Subcutaneous abdominal adipose tissue (tissue), 5 donors: ENCODE data around the gene ZNF799.
"Not testable (repeated sequence)": the region's sequence is repeated elsewhere in the genome, so short reads cannot be mapped to it uniquely, and the experiment has no call there.

Experiments used
- H3K27ac ChIP-seq: one replicate; pipeline ENCODE4 v1.7.0; 2013; ENCODE audit warnings: low read depth, mild to moderate bottlenecking, inconsistent platforms, low read length, moderate library complexity
- H3K27me3 ChIP-seq, 5 donors: one replicate each; pipeline ENCODE4 v1.7.0; 2013; ENCODE audit warnings: low read length in 5 of 5, inconsistent platforms in 1 of 5; ENCODE audit not compliant: control insufficient read depth in 5 of 5, insufficient read depth in 4 of 5
- H3K36me3 ChIP-seq, 5 donors: one replicate each; pipeline ENCODE4 v1.7.0; 2013; ENCODE audit warnings: low read length in 5 of 5; ENCODE audit not compliant: control insufficient read depth in 5 of 5, insufficient read depth in 5 of 5
- H3K4me1 ChIP-seq, 5 donors: one replicate each; pipeline ENCODE4 v1.7.0; 2013; ENCODE audit warnings: low read length in 5 of 5, mild to moderate bottlenecking in 3 of 5, moderate library complexity in 1 of 5; ENCODE audit not compliant: control insufficient read depth in 5 of 5, insufficient read depth in 5 of 5
- H3K4me3 ChIP-seq, 5 donors: one replicate each; pipeline ENCODE4 v1.7.0; 2013; ENCODE audit warnings: low read length in 5 of 5, low read depth in 1 of 5
- H3K9ac ChIP-seq, 5 donors: one replicate each; pipeline ENCODE4 v1.7.0; 2013; ENCODE audit warnings: low read length in 5 of 5, mild to moderate bottlenecking in 4 of 5, moderate library complexity in 3 of 5
- H3K9me3 ChIP-seq, 5 donors: one replicate each; pipeline ENCODE4 v1.7.0; 2013; ENCODE audit warnings: low read length in 5 of 5; ENCODE audit not compliant: control insufficient read depth in 5 of 5
- donor health status: healthy.
- donor health status: healthy.
- donor health status: healthy.
- donor health status: healthy.
- donor health status: healthy.

Gene ZNF799

DNA sequence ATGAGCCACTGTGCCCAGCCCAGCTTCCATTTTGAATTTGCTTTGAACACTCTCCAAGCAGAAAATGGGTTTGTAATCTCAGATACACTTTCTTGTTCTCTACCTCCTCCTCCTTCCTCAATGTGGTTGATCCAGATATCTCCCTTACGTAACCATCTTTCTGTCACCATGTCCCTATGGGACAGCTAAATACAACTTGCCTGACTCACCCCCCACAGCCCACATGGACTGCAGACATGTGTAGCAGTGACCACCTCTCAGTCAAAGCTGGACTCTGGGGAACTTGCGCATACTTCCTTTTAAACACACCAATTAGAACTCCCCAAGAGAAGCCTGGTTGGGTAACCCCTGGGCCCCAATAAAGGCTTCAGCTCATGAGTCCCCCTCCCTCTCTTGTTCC is 10.8 kb upstream of the ZNF799 start:
- H3K4me3 ChIP-seq = no peak overlapping the region
- peaks cover 0 to 3% (median 0%) of the 10 kb centered on the region in 5 donors for H3K9me3 ChIP-seq
- peaks cover 0 to 5% (median 0%) of the 10 kb centered on the region in 5 donors for H3K36me3 ChIP-seq
- no peak overlapping the region for H3K9ac ChIP-seq
- no peaks in the 10 kb centered on the region for H3K4me1 ChIP-seq
- no peaks in the 10 kb centered on the region for H3K27me3 ChIP-seq
- no peak overlapping the region for H3K27ac ChIP-seq

- peaks cover 5 to 15% (median 10%) of the 10 kb centered on the region in 5 donors for H3K4me1 ChIP-seq
- H3K27ac ChIP-seq = peak overlapping the region; percentile 75
- H3K4me3 ChIP-seq = peak overlapping the region; percentile 76 to 91 (median 84)
- peak overlapping the region; percentile 56 to 88 (median 72) for H3K9ac ChIP-seq
- not testable (repeated sequence) for H3K9me3 ChIP-seq, H3K36me3 ChIP-seq, H3K27me3 ChIP-seq
Observed at GRCh38 chr19:12399901-12400632, 1.0 kb downstream of the ZNF799 start.

DNA sequence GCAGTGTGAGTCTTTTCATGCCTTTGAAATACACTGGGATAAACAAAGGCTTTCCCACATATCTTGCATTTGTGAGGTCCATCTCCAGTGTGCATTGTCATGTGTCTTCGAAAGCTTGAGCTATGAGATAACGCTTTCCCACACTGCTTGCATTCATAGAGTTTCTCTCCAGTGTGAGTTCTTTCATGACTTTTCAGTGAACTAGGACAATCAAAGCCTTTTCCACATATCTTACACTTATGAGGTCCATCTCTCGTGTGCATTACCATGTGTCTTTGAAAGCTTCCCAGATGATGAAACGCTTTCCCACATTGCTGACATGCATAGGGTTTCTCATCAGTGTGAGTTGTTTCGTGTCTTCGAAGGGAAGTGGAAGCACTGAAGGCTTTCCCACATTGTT is 9.9 kb downstream of the ZNF799 start:
- H3K4me3 ChIP-seq, H3K27me3 ChIP-seq, H3K27ac ChIP-seq: not testable (repeated sequence)
- H3K9me3 ChIP-seq = peaks cover 0 to 13% (median 0%) of the 10 kb centered on the region in 5 donors
- H3K4me1 ChIP-seq = peaks cover 0 to 11% (median 2%) of the 10 kb centered on the region in 5 donors
- peak overlapping the region in 1 of 5 donors; percentile 26 for H3K9ac ChIP-seq
- peaks cover 17 to 34% (median 22%) of the 10 kb centered on the region in 5 donors for H3K36me3 ChIP-seq

DNA sequence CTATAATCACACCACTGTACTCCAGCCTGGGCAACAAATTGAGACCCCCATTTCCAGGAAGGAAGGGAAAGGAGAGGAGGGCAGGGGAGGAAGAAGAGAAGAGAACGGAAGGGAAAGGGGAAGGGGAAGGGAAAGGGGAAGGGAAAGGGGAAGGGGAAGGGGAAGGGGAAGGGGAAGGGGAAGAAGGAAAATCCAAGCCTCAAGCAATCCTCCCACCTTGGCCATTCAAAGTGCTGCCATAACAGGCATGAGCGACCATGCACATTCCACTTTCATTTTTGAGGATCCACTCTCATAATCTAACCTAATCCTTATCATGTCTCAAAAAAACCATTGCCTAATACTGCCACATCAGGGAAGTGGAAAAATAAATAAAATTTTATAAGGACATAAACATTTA is 14.7 kb downstream of the ZNF799 start:
- H3K27me3 ChIP-seq, H3K27ac ChIP-seq, H3K4me3 ChIP-seq, H3K4me1 ChIP-seq, H3K9ac ChIP-seq: not testable (repeated sequence)
- peaks cover 0 to 13% (median 0%) of the 10 kb centered on the region in 5 donors for H3K9me3 ChIP-seq
- peaks cover 19 to 38% (median 22%) of the 10 kb centered on the region in 5 donors for H3K36me3 ChIP-seq

GRCh38 chr19:12380444-12380737 is 20.7 kb downstream of the ZNF799 start:
- peaks cover 17 to 46% (median 33%) of the 10 kb centered on the region in 5 donors for H3K9me3 ChIP-seq
- H3K36me3 ChIP-seq = peaks cover 19 to 32% (median 24%) of the 10 kb centered on the region in 5 donors
- peaks cover 0 to 1% (median 0%) of the 10 kb centered on the region in 5 donors for H3K4me1 ChIP-seq
- H3K4me3 ChIP-seq = peak overlapping the region in 4 of 5 donors; percentile 1 to 30 (median 14)
- no peak overlapping the region for H3K27ac ChIP-seq
- no peak overlapping the region for H3K9ac ChIP-seq
- no peaks in the 10 kb centered on the region for H3K27me3 ChIP-seq

DNA sequence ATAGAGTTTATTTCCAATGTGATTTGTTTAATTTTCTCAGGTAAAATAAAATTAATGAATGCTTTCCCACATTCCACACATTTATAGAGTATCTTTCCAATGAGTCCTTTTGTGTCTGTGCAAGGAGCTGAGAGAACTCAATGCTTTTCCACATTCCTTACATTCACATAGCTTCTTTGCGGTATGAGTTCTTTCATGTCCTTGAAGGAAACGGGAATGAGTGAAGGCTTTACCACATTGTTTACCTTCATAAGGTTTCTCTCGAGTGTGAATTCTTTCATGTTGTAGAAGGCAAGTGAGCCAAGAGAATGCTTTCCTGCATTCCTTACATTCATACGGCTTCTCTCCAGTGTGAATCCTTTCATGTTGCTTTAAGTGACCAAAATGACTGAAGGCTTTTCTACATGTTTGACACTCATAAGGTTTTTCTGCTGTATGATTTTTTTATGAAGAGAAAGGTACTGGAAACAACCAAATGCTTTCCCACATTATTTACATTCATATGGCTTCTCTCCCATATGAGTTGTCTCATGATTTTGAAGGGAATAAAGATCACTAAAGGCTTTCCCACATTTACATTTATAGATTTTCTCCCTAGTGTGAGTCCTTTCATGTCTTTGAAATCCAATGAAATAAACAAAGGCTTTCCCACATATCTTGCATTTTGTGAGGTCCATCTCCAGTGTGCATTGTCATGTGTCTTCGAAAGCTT is 21.2 kb downstream of the ZNF799 start:
- no peaks in the 10 kb centered on the region for H3K27me3 ChIP-seq
- H3K9ac ChIP-seq = no peak overlapping the region
- peaks cover 19 to 32% (median 24%) of the 10 kb centered on the region in 5 donors for H3K36me3 ChIP-seq
- H3K4me3 ChIP-seq = peak overlapping the region; percentile 1 to 30 (median 22)
- H3K27ac ChIP-seq = no peak overlapping the region
- H3K4me1 ChIP-seq = peaks cover 0 to 1% (median 0%) of the 10 kb centered on the region in 5 donors
- H3K9me3 ChIP-seq = peaks cover 17 to 46% (median 33%) of the 10 kb centered on the region in 5 donors

GRCh38 chr19:12374026-12374425 is 27.0 kb downstream of the ZNF799 start:
- Histone ChIP-seq H3K36me3 (no peaks in the 10 kb centered on the region), H3K9me3 (peaks cover 0 to 21% (median 14%) of the 10 kb centered on the region in 5 donors), H3K27me3 (no peaks in the 10 kb centered on the region), H3K27ac (no peak overlapping the region), H3K4me3 (no peak overlapping the region), H3K4me1 (no peaks in the 10 kb centered on the region), H3K9ac (no peak overlapping the region)

DNA sequence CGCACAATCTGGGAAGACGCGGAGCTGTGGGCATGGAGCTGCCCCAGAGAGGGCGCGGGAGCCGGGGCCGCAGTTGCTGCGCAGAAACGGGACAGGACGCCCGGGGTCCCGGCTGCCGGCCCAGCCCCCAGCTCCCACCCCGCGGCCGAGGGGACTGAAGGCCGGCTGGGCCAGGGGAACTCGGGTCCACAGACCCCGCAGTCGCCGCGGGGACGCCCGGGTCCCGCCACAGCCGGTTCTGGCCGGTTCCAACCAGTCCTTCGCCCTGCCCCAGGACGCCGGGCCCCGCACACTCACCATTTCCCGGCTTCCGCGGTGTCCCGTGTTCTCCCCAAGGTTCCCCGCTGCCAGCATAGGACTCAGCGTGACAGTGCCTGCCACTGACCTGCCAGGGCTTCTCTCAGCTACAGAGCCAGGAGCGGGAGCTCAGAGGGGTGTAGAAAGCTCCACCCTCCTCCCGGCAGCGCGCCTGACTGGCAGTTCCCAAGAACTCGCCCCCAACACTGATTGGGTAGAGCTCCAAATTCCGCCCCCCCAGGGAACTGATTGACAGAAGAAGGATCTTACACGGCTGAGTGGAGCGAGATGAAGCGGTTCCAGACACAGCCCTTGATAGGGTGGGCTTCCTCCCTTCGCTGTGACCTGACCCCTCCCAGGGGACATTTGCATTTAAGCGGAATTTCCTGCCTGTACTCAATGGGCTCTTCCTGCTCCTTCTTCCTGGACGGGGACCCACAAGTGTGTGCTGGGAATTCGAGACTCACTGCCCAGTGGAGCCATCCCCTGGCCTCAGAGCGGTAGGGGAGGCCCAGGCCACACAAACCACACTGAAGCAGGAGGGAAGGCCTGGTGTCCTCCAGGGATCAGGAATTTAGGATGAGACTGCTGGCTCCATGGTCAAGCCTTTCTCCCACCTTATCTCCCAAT is 35.6 kb downstream of the ZNF799 start, which contains the start of gene ZNF442:
ZNF442 (minus strand) TSS at position 448 of the 927 bp plus-strand sequence. CDS start 2,052 bp downstream, outside the sequence.
- H3K27me3 ChIP-seq = peaks cover 0 to 3% (median 0%) of the 10 kb centered on the region in 5 donors
- H3K4me3 ChIP-seq = peak within 1 kb of the TSS; percentile 76 to 91 (median 80)
- no peaks in the 10 kb centered on the region for H3K9me3 ChIP-seq
- peaks cover 8 to 16% (median 10%) of the 10 kb centered on the region in 5 donors for H3K4me1 ChIP-seq
- peak within 1 kb of the TSS; percentile 96 for H3K27ac ChIP-seq
- no peaks in the 10 kb centered on the region for H3K36me3 ChIP-seq
- peak within 1 kb of the TSS; percentile 84 to 95 (median 89) for H3K9ac ChIP-seq

GRCh38 chr19:12364391-12365235 is 36.5 kb downstream of the ZNF799 start:
- peak overlapping the region; percentile 96 for H3K27ac ChIP-seq
- H3K36me3 ChIP-seq = no peaks in the 10 kb centered on the region
- peaks cover 8 to 16% (median 10%) of the 10 kb centered on the region in 5 donors for H3K4me1 ChIP-seq
- H3K9me3 ChIP-seq = no peaks in the 10 kb centered on the region
- H3K9ac ChIP-seq = peak overlapping the region; percentile 68 to 95 (median 89)
- peak overlapping the region; percentile 76 to 91 (median 80) for H3K4me3 ChIP-seq
- H3K27me3 ChIP-seq = peaks cover 0 to 3% (median 0%) of the 10 kb centered on the region in 5 donors
